Ascending aorta (tissue), 2 donors: ENCODE measurements around the gene ST6GALNAC3. TPM values are rescaled to one million over a fixed set of nuclear protein-coding genes. Genes with fewer than 3 reads are reported as not detected.

Source experiments
- DNase-seq, 2 donors: peaks; one replicate each; pipeline ENCODE4 v3.0.0-alpha.2; 2019; ENCODE audit warnings: low spot score in 2 of 2
- H3K27ac ChIP-seq, 2 donors: fragments of 200-600 bp; sonication (generic); one replicate each; pipeline ENCODE4 v1.5.1; 2016 to 2017; ENCODE audit warnings: mild to moderate bottlenecking in 1 of 2
- H3K27me3 ChIP-seq: fragments of 200-600 bp; sonication (generic); one replicate; pipeline ENCODE4 v1.5.1; 2017
- H3K36me3 ChIP-seq, 2 donors: fragments of 200-600 bp; sonication (generic); one replicate each; pipeline ENCODE4 v1.5.1; 2016
- H3K4me1 ChIP-seq, 2 donors: fragments of 200-600 bp; sonication (generic); one replicate each; pipeline ENCODE4 v1.5.1; 2016 to 2017; ENCODE audit warnings: mild to moderate bottlenecking in 1 of 2
- H3K4me3 ChIP-seq, 2 donors: fragments of 200-600 bp; sonication (generic); one replicate each; pipeline ENCODE4 v1.5.1; 2016 to 2017; ENCODE audit warnings: mild to moderate bottlenecking in 1 of 2
- H3K9me3 ChIP-seq, 2 donors: fragments of 200-600 bp; sonication (generic); one replicate each; pipeline ENCODE4 v1.5.1; 2016
- intact Hi-C: fragments of 100-400 bp; cut with DNase I; formaldehyde crosslinking; loops from one replicate; pipeline ENCODE4 v1.15.1; 2023
- total RNA-seq: library from RNA; depleted of rRNA; stranded (reverse); fragments of >200 nt; gene quantifications from one replicate; pipeline ENCODE4 v1.1.0, GENCODE V29; 2016
- TF ChIP-seq, protein P1 (sequence below), 3 experiments: fragments of 200-600 bp in 2 of 3; fragments of 450-650 bp in 1 of 3; sonication (generic) in 2 of 3; IDR thresholded peaks; one replicate each; pipeline ENCODE4 v1.5.1; 2016 to 2019; ENCODE audit warnings: antibody characterized with exemption in 3 of 3, mild to moderate bottlenecking in 1 of 3, moderate library complexity in 1 of 3

ST6GALNAC3 gene
- total RNA-seq, 1 donor from 2014 or later: 34.5 TPM

DNA sequence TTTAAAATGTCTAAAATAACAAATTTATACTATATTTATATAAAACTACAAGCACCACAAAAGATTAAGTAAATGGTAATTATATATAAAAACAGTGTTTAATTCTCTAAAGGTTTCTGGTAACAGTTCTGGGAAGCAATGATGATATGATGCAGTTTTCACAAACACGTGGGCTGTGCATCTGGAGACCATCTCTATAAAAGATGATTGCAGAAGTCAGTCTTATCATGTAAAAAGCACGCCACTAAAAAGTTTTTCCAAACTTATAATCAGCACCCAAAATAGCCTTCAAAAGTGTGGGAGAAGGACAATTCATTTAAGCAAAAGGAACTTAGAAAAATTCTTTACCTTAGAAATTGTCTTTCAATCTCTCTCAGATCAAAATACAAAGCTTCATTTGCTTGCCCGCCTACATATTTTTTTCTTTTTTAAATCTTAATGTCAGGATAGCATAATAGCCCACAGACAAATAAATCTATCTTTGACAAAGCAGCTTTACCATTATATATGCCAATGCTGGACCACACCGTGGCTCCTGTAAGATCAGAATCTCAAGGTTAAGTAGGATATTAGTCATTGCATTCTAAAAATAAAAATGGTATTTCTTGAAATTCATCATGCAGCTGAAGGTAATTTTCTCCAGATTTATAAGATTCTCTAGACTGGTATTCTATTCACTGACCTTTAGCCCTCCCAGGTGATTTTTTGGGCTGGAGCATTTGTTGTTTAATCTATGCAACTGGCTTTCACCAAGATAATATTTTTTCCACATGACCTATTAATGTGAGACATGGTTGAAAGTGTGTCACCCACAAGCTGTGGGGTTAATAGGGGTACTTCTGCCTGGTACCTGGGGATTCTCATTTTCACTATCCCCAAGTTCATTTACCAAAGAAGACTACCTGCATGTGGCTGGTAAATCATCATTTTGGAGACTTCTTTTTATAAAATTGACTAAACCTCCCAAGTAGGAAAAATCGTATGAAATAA is 603.2 kb downstream of the ST6GALNAC3 start:
- no peak overlapping the region for H3K4me3 ChIP-seq
- TF ChIP-seq, protein P1, sequence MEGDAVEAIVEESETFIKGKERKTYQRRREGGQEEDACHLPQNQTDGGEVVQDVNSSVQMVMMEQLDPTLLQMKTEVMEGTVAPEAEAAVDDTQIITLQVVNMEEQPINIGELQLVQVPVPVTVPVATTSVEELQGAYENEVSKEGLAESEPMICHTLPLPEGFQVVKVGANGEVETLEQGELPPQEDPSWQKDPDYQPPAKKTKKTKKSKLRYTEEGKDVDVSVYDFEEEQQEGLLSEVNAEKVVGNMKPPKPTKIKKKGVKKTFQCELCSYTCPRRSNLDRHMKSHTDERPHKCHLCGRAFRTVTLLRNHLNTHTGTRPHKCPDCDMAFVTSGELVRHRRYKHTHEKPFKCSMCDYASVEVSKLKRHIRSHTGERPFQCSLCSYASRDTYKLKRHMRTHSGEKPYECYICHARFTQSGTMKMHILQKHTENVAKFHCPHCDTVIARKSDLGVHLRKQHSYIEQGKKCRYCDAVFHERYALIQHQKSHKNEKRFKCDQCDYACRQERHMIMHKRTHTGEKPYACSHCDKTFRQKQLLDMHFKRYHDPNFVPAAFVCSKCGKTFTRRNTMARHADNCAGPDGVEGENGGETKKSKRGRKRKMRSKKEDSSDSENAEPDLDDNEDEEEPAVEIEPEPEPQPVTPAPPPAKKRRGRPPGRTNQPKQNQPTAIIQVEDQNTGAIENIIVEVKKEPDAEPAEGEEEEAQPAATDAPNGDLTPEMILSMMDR (IDR thresholded peaks at IDR 0.05): no peak
- intact Hi-C loops: no loop called here
- H3K9me3 ChIP-seq: no peaks in the 10 kb centered on the region
- no peaks in the 10 kb centered on the region for H3K36me3 ChIP-seq
- no peak for DNase-seq
- no peaks in the 10 kb centered on the region for H3K4me1 ChIP-seq
- no peak overlapping the region for H3K27ac ChIP-seq
- H3K27me3 ChIP-seq: no peaks in the 10 kb centered on the region

DNA sequence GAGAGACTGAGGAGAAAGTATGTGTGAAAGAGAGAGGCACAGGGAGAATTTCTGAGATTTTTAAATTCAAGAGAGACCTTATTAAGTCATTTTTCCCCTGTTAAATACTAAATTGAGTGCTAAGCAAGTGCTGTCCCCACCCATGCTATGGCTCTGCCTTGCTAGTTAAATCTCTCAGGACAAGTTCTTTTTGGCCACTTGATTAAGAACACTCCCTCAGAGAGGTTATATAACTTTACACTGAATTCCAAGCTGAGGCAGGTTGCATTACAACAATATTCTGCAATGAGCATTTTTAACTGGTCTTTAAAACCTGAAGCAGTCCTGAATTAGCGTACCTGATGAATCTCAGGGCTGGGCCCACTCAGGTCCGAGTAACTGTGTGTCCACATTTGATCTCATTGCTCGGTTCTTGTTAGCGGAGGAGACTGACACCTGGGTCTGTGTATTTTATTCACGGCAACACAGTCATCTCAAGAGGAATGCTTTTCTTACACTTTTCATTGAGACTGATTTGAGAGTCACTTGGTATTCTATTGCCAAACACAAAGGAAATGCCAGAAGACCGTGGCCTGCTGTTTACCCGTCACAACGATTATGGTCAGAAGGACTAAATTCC is 605.1 kb downstream of the ST6GALNAC3 start:
- intact Hi-C loops: no loop called here
- H3K4me1 ChIP-seq: no peaks in the 10 kb centered on the region
- H3K4me3 ChIP-seq: no peak overlapping the region
- H3K9me3 ChIP-seq: no peaks in the 10 kb centered on the region
- no peaks in the 10 kb centered on the region for H3K36me3 ChIP-seq
- no peaks in the 10 kb centered on the region for H3K27me3 ChIP-seq
- TF ChIP-seq, protein P1 (IDR thresholded peaks at IDR 0.05): no peak
- DNase-seq: no peak
- no peak overlapping the region for H3K27ac ChIP-seq

DNA sequence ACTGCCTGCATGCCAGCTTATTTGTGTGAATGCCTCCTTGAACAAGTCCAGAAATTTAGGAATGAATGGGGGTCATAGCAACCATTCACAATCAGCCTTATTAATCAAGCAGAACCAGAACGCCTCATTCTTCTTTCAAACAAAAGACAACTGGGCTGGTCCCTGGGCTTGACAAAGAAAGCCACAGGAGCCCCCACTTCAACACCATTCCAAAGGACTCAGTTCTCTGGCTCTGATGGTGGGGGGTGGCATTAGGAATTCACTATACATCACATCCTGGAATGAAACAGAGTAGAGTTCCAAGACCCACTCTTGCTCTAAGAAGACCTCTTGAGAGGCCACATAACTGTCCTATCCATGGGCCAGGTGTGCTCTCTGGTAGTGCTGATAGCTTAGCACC is 606.1 kb downstream of the ST6GALNAC3 start:
- H3K27ac ChIP-seq: no peak overlapping the region
- no peaks in the 10 kb centered on the region for H3K4me1 ChIP-seq
- H3K9me3 ChIP-seq: no peaks in the 10 kb centered on the region
- H3K4me3 ChIP-seq: no peak overlapping the region
- H3K36me3 ChIP-seq: no peaks in the 10 kb centered on the region
- TF ChIP-seq, protein P1 (IDR thresholded peaks at IDR 0.05): no peak
- H3K27me3 ChIP-seq: no peaks in the 10 kb centered on the region
- intact Hi-C loops: no loop called here
- DNase-seq: no peak

DNA sequence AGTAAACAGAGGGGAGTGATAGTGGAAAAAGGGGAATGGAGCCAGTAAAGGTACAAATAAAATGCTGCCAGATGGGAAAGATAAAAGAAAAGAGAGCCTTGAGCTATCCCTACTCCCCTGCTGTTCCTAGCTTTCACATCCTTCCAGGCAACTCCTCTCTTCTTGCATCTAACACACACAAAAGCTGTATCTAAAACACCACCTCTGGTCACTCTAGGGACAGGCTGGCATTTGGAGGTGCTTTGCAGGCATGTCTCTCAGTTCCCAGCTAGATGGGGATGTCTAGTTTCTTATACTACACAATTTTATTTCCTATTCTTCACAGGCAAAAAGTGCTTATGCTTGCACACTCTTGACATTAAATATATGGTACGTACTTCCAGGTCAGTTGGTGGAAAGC is 607.6 kb downstream of the ST6GALNAC3 start:
- no peak overlapping the region for H3K27ac ChIP-seq
- no peak overlapping the region for H3K4me3 ChIP-seq
- intact Hi-C loops: no loop called here
- no peaks in the 10 kb centered on the region for H3K36me3 ChIP-seq
- H3K9me3 ChIP-seq: no peaks in the 10 kb centered on the region
- TF ChIP-seq, protein P1 (IDR thresholded peaks at IDR 0.05): no peak
- H3K27me3 ChIP-seq: no peaks in the 10 kb centered on the region
- no peak for DNase-seq
- no peaks in the 10 kb centered on the region for H3K4me1 ChIP-seq

Other genes starting within 250 kb of the ST6GALNAC3 start
- not detected for gene ASB17, start 142.3 kb upstream of the ST6GALNAC3 start, total RNA-seq